Measurements from ENCODE around the gene NRSN2. TPM values are rescaled to one million over a fixed set of nuclear protein-coding genes. Genes with fewer than 3 reads are reported as not detected.

The NRSN2 gene
- total RNA-seq, 1 experiment from 2014 or later = 22.7 TPM

DNA sequence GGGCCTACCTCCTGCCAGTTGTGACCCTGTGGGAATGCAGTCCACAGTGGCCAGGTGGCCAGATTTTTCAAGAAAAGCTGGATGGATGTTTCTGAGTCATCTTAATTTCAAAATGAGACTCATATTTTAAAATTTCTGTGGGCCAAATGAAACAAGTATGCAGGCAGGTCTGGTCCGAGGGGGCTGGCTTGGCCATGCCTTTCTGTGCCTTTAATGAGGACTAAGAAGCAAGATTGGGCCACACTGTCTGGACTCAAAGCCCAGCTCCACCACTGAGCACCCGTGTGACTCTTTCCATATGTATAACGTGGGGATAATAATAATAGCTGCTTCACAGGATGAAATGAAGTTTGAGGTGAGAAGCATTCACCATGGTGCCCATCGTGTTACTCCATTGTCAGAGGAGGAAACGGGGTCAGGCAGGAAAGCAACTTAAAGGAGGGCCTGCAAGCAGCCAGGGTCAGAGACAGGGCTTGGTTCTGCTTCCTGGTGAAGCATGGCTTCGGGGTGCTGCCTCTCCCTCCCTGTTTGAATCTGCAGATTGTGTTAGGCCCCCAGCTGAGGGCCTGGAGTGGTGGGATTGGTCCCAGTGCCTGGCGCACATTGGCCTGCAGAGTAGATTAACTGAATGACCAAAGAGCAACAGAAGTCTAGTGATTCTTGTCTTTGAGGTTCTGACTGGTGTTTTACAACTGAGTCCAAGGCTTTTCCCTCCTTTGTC lies 17.8 kb upstream of the NRSN2 start:
- H3T11ph ChIP-seq (ENCODE audit: low read length) = no peak overlapping the region
- no peak overlapping the region for H2AFZ ChIP-seq (ENCODE audit: low read length)
- no peak overlapping the region for H3K14ac ChIP-seq (ENCODE audit: insufficient read depth, low read length)
- no peak overlapping the region for H2BK120ac ChIP-seq (ENCODE audit: low read depth, low read length, poor library complexity, severe bottlenecking)
- peaks cover 3% of the 10 kb centered on the region; the same call in 1 of the 2 replicates for H3K27me3 ChIP-seq (ENCODE audit: insufficient read depth, low read length)
- no peak overlapping the region for H3K56ac ChIP-seq (ENCODE audit: insufficient read length, low read depth, low read length)
- H3K4me3 Mint-ChIP-seq = peak overlapping the region; percentile 87 to 88
- H3K27me3 Mint-ChIP-seq (ENCODE audit: low read depth) = peaks cover 16% of the 10 kb centered on the region
- H3K4me2 ChIP-seq (ENCODE audit: insufficient read depth, insufficient read length, low read length) = no peak overlapping the region
- no peak overlapping the region for H3K27ac ChIP-seq (ENCODE audit: insufficient read length, low read depth, low read length)
- no peak overlapping the region for H3K9ac ChIP-seq (ENCODE audit: extremely low read depth, insufficient read length, low read length)
- no CpG with 5 or more reads among the region's 7 CpGs for WGBS (ENCODE audit: extremely low coverage, insufficient read length, low lambda C conversion rate)
- peaks cover 2% of the 10 kb centered on the region; the same call in 1 of the 2 replicates for H3K4me1 ChIP-seq (ENCODE audit: insufficient read depth, low read length)
- H3K79me2 ChIP-seq (ENCODE audit: insufficient read depth, low read length) = peaks cover 9% of the 10 kb centered on the region; the same call in 1 of the 2 replicates
- H4K8ac ChIP-seq (replicated peaks; ENCODE audit: insufficient read length, low read depth, low read length) = no peak overlapping the region
- H4K5ac ChIP-seq (ENCODE audit: insufficient read length, low read depth, low read length) = no peak overlapping the region
- H3K4me1 Mint-ChIP-seq = peaks cover 29 to 32% of the 10 kb centered on the region in 2 experiments
- no peaks in the 10 kb centered on the region for H3K79me1 ChIP-seq (ENCODE audit: insufficient read depth, low read depth, low read length, poor library complexity, severe bottlenecking)
- no peaks in the 10 kb centered on the region for H3K9me3 ChIP-seq (ENCODE audit: control insufficient read depth, low read depth, low read length)
- H2BK20ac ChIP-seq (ENCODE audit: low read depth, low read length, poor library complexity, severe bottlenecking) = no peak overlapping the region
- H3K27ac Mint-ChIP-seq = peak overlapping the region in 1 of 3 experiments; percentile 91; a peak in 2 of 7 replicates
- H3K36me3 Mint-ChIP-seq (ENCODE audit: insufficient read depth in 1 of 3, low read depth in 3 of 3) = peaks cover 16 to 22% (median 21%) of the 10 kb centered on the region in 3 experiments; a peak in 6 of 7 replicates
- peaks cover 12% of the 10 kb centered on the region for H3K23me2 ChIP-seq (ENCODE audit: insufficient read length, low read depth, low read length, poor library complexity, severe bottlenecking)
- H4K91ac ChIP-seq (ENCODE audit: insufficient read length, low read depth, low read length) = no peak overlapping the region
- no peak overlapping the region for H3K4ac ChIP-seq (ENCODE audit: low read depth, low read length)
- H2BK5ac ChIP-seq (ENCODE audit: insufficient read length, low read length) = no peak overlapping the region
- no peak overlapping the region for H3K18ac ChIP-seq (ENCODE audit: insufficient read length, low read depth, low read length)
- TF ChIP-seq, protein P1, sequence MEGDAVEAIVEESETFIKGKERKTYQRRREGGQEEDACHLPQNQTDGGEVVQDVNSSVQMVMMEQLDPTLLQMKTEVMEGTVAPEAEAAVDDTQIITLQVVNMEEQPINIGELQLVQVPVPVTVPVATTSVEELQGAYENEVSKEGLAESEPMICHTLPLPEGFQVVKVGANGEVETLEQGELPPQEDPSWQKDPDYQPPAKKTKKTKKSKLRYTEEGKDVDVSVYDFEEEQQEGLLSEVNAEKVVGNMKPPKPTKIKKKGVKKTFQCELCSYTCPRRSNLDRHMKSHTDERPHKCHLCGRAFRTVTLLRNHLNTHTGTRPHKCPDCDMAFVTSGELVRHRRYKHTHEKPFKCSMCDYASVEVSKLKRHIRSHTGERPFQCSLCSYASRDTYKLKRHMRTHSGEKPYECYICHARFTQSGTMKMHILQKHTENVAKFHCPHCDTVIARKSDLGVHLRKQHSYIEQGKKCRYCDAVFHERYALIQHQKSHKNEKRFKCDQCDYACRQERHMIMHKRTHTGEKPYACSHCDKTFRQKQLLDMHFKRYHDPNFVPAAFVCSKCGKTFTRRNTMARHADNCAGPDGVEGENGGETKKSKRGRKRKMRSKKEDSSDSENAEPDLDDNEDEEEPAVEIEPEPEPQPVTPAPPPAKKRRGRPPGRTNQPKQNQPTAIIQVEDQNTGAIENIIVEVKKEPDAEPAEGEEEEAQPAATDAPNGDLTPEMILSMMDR (conservative IDR thresholded peaks at IDR 0.05) = no peak
- H2BK15ac ChIP-seq (ENCODE audit: low read depth, low read length) = no peak overlapping the region
- no peak overlapping the region for H2AK5ac ChIP-seq (ENCODE audit: insufficient read length, low read length)
- no peak for DNase-seq
- H2BK12ac ChIP-seq (ENCODE audit: insufficient read length, low read depth, low read length) = no peak overlapping the region
- H3K23ac ChIP-seq (ENCODE audit: insufficient read length, low read depth, low read length) = no peak overlapping the region
- peaks cover 0 to 2% of the 10 kb centered on the region in 2 experiments; a peak in 1 of 5 replicates for H3K9me3 Mint-ChIP-seq
- H4K20me1 ChIP-seq (ENCODE audit: control insufficient read depth, insufficient read depth, insufficient read length) = peaks cover 2% of the 10 kb centered on the region
